SK-N-SH treated with all-trans-retinoic acid at 6 μM for 48 hours (cell line): Measurements from ENCODE around the gene PFKFB1.

Experiments used
- ARNTL ChIP-seq: fragments of 450-650 bp; formaldehyde crosslinking; IDR thresholded peaks from 2 replicates; pipeline ENCODE4 v1.5.0; 2020; ENCODE audit warnings: low read depth, mild to moderate bottlenecking, moderate library complexity, borderline replicate concordance
- SNAI2 ChIP-seq: fragments of 250-450 bp; sonication (Bioruptor Pico); IDR thresholded peaks from 2 replicates; pipeline ENCODE4 v1.5.0; 2020; ENCODE audit warnings: mild to moderate bottlenecking, moderate library complexity
- ZFP3 ChIP-seq: fragments of 250-450 bp; sonication (Bioruptor Pico); IDR thresholded peaks from 2 replicates; pipeline ENCODE4 v1.5.0; 2020; ENCODE audit warnings: mild to moderate bottlenecking, moderate library complexity
- ZFP30 ChIP-seq: fragments of 450-650 bp; formaldehyde crosslinking; IDR thresholded peaks from 2 replicates; pipeline ENCODE4 v1.5.0; 2022; ENCODE audit warnings: mild to moderate bottlenecking, moderate library complexity
- ZNF565 ChIP-seq: fragments of 450-650 bp; formaldehyde crosslinking; conservative IDR thresholded peaks from 2 replicates; pipeline ENCODE4 v1.5.0; 2020; ENCODE audit warnings: low read depth, mild to moderate bottlenecking, moderate library complexity
- TF ChIP-seq, protein P1 (sequence below): fragments of 250-450 bp; sonication (Bioruptor Pico); IDR thresholded peaks from 2 replicates; pipeline ENCODE4 v1.8.0; 2020; ENCODE audit warnings: mild to moderate bottlenecking, moderate library complexity, borderline replicate concordance

DNA sequence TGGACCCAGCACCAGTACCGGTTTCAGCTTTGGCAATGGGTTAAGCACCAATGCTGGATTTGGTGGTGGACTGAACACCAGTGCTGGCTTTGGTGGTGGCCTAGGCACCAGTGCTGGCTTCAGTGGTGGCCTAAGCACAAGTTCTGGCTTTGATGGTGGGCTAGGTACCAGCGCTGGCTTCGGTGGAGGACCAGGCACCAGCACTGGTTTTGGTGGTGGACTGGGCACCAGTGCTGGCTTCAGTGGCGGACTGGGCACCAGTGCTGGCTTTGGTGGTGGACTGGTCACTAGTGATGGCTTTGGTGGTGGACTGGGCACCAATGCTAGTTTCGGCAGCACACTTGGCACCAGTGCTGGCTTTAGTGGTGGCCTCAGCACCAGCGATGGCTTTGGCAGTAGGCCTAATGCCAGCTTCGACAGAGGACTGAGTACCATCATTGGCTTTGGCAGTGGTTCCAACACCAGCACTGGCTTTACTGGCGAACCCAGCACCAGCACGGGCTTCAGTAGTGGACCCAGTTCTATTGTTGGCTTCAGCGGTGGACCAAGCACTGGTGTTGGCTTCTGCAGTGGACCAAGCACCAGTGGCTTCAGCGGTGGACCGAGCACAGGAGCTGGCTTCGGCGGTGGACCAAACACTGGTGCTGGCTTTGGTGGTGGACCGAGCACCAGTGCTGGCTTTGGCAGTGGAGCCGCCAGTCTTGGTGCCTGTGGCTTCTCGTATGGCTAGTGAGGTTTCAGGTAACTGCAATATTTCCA, 63.5 kb downstream of the PFKFB1 start:
- TF ChIP-seq ZFP3 (no peak), SNAI2 (CRISPR knock-in tag) (no peak), ZNF565 (CRISPR knock-in tag) (no peak), ZFP30 (CRISPR knock-in tag) (no peak), ARNTL (CRISPR knock-in tag) (no peak)
- TF ChIP-seq, protein P1, sequence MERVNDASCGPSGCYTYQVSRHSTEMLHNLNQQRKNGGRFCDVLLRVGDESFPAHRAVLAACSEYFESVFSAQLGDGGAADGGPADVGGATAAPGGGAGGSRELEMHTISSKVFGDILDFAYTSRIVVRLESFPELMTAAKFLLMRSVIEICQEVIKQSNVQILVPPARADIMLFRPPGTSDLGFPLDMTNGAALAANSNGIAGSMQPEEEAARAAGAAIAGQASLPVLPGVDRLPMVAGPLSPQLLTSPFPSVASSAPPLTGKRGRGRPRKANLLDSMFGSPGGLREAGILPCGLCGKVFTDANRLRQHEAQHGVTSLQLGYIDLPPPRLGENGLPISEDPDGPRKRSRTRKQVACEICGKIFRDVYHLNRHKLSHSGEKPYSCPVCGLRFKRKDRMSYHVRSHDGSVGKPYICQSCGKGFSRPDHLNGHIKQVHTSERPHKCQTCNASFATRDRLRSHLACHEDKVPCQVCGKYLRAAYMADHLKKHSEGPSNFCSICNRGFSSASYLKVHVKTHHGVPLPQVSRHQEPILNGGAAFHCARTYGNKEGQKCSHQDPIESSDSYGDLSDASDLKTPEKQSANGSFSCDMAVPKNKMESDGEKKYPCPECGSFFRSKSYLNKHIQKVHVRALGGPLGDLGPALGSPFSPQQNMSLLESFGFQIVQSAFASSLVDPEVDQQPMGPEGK: no peak
